Neuron (in vitro differentiated cells): ENCODE data around the gene CARD9.
"Not testable (repeated sequence)": the region's sequence is repeated elsewhere in the genome, so short reads cannot be mapped to it uniquely, and the experiment has no call there.

Experiments
- H2AFZ ChIP-seq: one replicate; pipeline ENCODE4 v1.6.1; 2013; ENCODE audit warnings: low read depth, mild to moderate bottlenecking, inconsistent platforms, low read length, moderate library complexity
- H3K27me3 ChIP-seq: one replicate; pipeline ENCODE4 v1.6.1; 2013; ENCODE audit warnings: low read length; ENCODE audit not compliant: insufficient read depth
- H3K36me3 ChIP-seq: one replicate; pipeline ENCODE4 v1.6.1; 2013; ENCODE audit warnings: low read length; ENCODE audit not compliant: insufficient read depth
- H3K4me1 ChIP-seq: one replicate; pipeline ENCODE4 v1.6.1; 2013; ENCODE audit warnings: low read length; ENCODE audit not compliant: insufficient read depth
- H3K4me3 ChIP-seq: 2 replicates; pipeline ENCODE4 v1.5.1; 2013; ENCODE audit warnings: mild to moderate bottlenecking, low read length, moderate library complexity
- H3K9me3 ChIP-seq: one replicate; pipeline ENCODE4 v1.6.1; 2013; ENCODE audit warnings: low read length

Gene CARD9

DNA sequence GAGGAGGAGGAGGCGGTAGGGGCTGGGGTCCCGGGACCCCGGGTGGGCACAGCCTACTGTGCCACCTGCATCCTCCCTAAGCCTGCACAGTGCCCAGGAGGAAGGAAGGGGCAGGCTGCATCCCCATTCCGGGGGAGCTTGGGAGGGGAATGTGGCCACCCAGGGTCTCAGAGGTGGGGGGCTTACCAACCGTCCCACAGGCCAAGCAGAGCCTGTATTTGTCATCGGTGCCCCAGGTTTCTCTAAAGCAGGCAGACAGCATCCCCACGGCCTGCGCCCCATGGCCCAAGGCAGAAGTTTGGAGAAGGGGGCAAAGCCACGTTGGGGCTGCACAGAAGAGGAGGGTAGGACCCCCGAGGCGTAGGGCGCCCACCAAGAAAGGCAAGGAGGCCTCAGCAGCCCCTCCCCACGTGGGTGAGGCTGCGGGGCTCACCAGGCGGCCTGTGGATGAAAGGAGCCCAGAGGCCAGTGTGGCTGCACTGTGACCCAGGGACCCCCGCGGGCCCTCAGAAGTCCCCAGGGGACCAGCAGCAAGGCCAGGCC is 46.6 kb downstream of the CARD9 start:
- Histone ChIP-seq H3K27me3 (peaks cover 2% of the 10 kb centered on the region), H3K4me1 (peaks cover 34% of the 10 kb centered on the region), H3K4me3 (peak overlapping the region; percentile 27), H3K36me3 (no peaks in the 10 kb centered on the region), H3K9me3 (no peaks in the 10 kb centered on the region), H2AFZ (peak overlapping the region; percentile 31)

DNA sequence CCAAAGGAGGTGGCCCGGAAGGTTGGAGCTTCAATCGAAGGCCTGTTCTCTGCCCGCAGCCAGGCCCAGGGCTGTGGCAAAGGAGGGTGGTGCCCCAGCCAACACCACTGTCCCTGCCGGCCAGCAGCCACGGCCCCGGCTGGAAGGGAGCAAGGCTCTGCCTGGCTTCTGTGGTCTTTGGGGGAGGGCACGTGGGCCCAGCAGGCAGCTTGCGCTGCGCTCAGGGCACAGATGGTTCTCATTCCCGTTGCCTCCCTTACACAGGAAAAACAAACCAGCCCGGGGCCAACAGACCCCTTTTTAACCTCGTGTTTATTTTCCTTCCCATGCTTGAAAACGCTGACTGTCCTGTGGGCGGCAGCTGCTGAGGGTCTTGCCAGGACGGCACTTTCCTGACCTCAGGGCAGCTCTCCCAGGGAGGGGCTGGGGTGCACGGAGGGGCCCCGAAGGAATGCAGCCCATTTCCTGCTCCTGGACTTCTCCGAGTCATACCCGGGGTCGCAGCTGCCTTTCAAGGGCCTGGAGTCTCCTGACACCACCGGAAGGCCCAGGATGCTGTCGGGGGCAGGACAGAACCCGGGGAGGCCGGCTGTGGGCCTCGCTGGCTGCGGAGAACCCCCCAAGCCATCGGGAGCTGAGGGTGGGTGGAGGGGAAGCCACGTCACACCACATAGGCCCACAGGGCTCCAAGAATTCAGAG is 47.3 kb downstream of the CARD9 start:
- H3K9me3 ChIP-seq, result no peaks in the 10 kb centered on the region
- H3K4me3 ChIP-seq, result peak overlapping the region; percentile 27

DNA sequence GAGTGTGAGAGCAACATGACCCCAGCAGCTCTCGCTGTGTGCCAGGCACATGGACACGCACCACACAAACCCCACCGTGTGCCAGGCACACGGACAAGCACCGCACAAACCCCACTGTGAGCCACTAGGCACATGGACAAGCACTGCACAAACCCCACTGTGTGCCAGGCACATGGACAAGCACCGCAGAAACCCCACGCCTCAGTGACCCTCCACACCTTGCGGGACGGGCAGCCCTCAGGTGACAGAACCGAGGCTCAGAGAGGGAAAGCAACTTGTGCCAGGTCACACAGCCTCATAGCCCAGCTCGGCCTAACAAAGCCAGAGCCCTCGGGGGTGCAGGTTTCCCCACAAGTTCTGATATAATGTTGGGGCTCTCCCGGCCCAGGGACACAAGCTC is 48.1 kb downstream of the CARD9 start:
- Histone ChIP-seq H3K36me3 (no peaks in the 10 kb centered on the region), H3K27me3 (peaks cover 2% of the 10 kb centered on the region), H2AFZ (no peak overlapping the region), H3K9me3 (no peaks in the 10 kb centered on the region), H3K4me3 (no peak overlapping the region), H3K4me1 (peaks cover 34% of the 10 kb centered on the region)

More for the DNA sequence above, 47.3 kb downstream of the CARD9 start:
- H2AFZ ChIP-seq, result peak overlapping the region; percentile 31
- H3K36me3 ChIP-seq, result no peaks in the 10 kb centered on the region
- H3K27me3 ChIP-seq, result peaks cover 2% of the 10 kb centered on the region
- H3K4me1 ChIP-seq, result peaks cover 34% of the 10 kb centered on the region

DNA sequence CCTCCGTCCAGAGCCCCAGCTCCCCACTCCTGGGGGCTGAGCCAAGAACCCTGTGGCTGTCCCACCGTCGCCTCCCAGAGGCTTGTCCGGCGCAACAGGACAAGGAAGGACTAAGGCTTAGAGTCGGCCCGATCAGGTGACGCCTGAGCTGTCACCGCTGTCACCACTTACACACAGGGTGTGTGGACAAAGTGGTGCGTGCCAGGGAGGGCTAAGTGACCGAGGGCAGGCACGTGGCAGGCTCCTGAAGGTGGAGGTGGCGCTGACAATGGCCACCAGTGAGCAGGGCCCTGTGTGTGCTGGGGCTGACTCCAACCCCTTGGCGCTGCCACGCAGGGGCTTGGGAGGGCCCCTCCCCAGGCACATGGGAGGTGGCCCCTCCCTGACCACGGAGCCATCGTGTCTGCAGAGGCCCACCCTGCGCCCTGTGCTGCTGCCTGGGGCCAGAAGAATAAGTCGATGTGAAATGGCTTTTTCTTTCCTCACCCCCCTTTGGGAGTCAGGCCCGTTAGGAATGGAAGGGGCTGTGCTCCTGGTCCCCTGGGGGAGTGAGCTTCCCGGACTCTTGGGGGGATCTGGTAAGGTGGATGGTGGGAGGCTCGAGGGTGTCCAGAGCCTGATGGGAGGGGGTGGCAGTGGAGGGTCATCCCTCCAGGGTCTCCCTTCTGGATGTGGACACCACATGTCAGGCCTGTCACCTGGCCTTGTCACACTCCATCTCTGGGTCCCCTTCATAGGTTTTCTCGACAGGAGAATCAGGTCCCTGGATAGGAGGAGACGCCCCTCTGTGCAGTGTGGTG is 48.8 kb downstream of the CARD9 start:
- H3K27me3 ChIP-seq, result peaks cover 2% of the 10 kb centered on the region
- peaks cover 34% of the 10 kb centered on the region for H3K4me1 ChIP-seq
- H2AFZ ChIP-seq, result no peak overlapping the region
- H3K9me3 ChIP-seq, result no peaks in the 10 kb centered on the region
- no peak overlapping the region for H3K4me3 ChIP-seq
- no peaks in the 10 kb centered on the region for H3K36me3 ChIP-seq

DNA sequence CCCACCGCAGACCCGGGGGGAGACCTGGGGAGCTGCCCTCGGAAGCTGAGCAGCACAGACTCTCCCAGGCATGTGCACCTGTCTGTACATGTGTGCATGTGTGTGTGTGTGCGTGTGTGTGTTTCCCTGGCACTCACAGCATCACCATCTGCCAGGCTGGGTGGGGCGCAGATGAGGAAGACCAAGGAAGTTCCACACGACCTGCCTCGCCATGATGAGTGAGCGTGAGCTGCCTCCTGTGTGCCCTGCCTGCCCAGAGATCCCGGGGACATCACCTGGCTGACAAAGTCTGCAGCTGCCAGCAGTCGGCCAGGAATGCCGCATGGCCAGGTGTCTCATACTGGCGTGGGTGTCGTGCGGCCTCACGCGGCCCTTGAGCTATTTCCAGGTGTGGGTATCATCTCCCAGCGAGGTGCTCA is 50.1 kb downstream of the CARD9 start:
- Histone ChIP-seq H3K4me3 (no peak overlapping the region), H3K27me3 (peaks cover 2% of the 10 kb centered on the region), H2AFZ (no peak overlapping the region), H3K36me3 (no peaks in the 10 kb centered on the region), H3K9me3 (no peaks in the 10 kb centered on the region), H3K4me1 (peaks cover 28% of the 10 kb centered on the region)

DNA sequence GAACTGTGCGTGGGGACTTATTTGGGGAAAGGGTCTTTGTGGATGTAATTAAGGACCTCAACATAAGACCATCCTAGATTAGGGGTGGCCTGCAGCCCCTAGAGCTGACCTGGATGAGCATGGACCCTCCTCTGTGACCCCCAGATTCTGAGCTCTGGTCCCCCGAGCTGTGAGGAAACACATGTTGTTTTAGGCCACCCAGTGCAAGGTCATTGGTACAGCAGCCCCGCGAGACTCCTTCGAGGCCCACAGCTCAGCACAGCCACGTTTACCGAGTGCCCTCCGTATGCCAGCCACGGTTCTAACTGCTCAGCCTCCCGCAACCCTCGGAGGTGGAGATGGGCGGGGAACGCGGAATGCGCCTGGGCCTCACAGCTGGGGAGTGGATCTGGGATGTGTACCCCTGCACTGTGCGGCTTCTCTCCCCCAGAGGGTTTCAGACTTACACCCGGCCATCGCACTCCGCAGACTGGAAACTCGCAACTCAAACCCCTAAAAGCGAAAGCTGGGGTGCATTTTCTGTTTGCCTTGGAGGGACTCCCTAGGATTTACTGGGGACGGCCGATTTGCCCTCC is 50.6 kb downstream of the CARD9 start:
- Histone ChIP-seq H3K4me3 (no peak overlapping the region), H3K9me3 (no peaks in the 10 kb centered on the region), H3K4me1 (peaks cover 28% of the 10 kb centered on the region), H3K36me3 (no peaks in the 10 kb centered on the region), H3K27me3 (peaks cover 2% of the 10 kb centered on the region), H2AFZ (no peak overlapping the region)

DNA sequence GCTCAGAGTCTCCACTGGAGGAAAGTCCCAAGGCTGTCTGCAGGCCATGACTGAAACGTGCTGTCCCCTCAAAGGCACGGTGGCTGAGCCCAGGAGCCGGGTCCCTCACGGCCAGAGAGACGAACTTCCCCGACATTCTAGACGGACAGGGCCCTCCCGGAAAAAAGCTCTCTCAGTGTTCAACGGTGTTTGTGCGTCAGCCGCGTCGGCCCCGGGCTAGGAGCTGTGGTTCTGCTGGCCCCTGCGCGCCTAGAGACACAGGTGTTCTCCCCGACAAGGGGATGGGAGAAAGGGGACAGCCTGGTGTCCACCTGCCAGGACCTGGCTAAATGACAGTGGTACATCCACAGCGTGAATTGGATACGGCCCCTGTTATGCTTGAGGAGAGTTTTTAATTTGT is 51.9 kb downstream of the CARD9 start:
- Histone ChIP-seq H2AFZ (no peak overlapping the region), H3K9me3 (no peaks in the 10 kb centered on the region), H3K4me3 (no peak overlapping the region), H3K27me3 (peaks cover 2% of the 10 kb centered on the region), H3K36me3 (no peaks in the 10 kb centered on the region), H3K4me1 (peaks cover 24% of the 10 kb centered on the region)

DNA sequence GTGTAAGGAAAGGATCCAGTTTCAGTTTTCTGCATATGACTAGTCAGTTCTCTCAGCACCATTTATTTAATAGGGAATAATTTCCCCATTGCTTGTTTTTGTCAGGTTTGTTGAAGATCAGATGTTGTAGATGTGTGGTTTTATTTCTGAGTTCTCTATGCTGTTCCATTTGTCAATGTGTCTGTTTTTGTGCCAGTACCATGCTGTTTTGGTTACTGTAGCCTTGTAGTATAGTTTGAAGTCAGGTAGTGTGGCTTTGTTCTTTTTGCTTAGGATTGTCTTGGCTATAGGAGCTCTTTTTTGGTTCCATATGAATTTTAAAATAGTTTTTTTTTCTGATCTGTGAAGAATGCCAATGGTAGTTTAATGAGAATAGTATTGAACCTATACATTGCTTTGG is 52.5 kb downstream of the CARD9 start:
- H3K4me3 ChIP-seq, H3K27me3 ChIP-seq, H2AFZ ChIP-seq, H3K9me3 ChIP-seq, H3K36me3 ChIP-seq: not testable (repeated sequence)
- peaks cover 18% of the 10 kb centered on the region for H3K4me1 ChIP-seq

DNA sequence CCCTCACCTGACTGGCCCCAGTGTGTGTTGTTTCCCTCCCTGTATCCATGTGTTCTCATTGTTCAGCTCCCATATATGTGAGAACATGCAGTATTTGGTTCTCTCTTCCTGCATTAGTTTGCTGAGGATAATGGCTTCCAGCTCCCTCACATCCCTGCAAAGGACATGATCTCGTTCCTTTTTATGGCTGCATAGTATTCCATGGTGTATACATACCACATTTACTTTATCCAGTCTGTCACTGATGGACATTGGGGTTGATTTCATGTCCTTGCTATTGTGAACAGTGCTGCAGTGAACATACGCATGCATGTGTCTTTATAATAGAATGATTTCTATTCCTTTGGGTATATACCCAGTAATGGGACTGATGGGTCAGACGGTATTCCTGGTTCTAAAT is 53.5 kb downstream of the CARD9 start:
- not testable (repeated sequence) for H3K27me3 ChIP-seq, H3K4me3 ChIP-seq, H3K36me3 ChIP-seq, H2AFZ ChIP-seq, H3K9me3 ChIP-seq
- peaks cover 14% of the 10 kb centered on the region for H3K4me1 ChIP-seq

DNA sequence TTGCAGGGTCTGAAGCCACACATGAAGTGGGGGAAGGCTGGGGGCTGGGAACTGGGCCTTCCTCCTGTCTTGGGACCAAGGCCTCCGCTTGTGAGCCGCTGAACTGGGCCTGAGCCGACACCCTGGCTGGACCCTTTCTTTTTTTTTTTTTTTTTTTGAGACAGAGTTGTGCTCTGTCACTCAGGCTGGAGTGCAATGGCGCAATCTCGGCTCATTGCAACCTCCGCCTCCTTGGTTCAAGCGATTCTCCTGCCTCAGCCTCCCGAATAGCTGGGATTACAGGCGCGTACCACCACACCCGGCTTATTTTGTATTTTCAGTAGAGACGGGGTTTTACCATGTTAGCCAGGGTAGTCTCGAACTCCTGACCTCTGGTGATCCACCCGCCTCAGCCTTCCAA is 54.2 kb downstream of the CARD9 start:
- Histone ChIP-seq H3K4me1 (peaks cover 14% of the 10 kb centered on the region), H3K9me3 (peaks cover 12% of the 10 kb centered on the region)
- H3K27me3 ChIP-seq, H3K4me3 ChIP-seq, H3K36me3 ChIP-seq, H2AFZ ChIP-seq: not testable (repeated sequence)

DNA sequence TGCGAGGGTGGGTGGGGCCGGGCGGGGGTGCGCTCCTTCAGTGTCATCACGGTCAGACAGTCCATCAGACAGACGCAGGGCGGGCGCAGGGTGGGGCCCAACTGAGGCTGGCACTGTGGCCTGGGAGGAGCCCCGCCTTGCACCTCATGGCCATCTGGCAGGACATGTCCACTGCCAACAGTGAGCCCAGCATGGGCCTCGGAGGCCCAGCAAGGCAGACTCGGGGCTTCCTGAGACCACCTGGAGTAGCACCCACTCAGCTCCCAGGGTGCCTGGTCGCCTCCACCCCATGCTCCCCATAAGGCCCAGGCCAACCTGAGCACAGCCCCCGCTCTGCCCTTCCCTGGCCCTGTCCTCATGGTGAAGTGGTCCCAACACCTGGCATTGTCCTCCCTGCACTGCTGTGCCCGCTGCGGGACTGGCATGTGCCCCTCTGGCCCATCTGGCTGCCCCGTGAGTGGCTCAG is 54.7 kb downstream of the CARD9 start:
- Histone ChIP-seq H3K36me3 (no peaks in the 10 kb centered on the region), H3K27me3 (no peaks in the 10 kb centered on the region), H3K9me3 (peaks cover 12% of the 10 kb centered on the region), H3K4me1 (peaks cover 14% of the 10 kb centered on the region), H2AFZ (no peak overlapping the region), H3K4me3 (no peak overlapping the region)

DNA sequence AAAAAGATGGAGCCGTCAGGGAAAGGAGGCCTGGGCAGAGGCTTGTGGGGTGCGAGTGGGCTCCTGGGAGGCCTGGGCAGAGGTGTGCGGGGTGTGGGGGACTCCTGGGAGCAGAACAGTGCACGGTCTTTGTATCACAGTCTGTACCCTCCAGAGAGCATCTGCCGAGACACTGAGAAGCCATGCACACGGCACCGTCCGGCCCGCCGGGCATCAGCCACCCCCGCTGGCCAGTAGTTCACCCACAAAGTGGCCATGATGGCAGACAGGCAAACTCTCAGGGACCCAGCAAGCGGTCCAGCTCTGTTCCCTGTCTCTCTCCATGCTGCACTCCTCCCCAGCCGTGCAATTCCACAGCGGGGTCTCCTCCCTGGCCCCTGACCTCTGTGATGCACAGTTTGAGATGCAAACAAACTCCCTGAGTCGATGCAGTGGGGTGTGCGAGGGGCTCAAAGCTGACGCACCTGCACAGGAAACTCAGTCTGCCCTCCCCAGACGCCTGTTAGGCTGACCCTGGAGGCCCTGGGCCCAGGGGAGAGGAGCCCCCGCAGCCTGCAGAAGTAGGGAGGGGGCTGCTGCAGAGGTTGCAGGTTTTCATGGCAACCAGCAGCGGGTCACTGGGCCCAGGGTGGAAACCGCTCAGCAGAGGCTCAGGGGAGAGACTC is 55.2 kb downstream of the CARD9 start:
- no peak overlapping the region for H3K4me3 ChIP-seq
- no peaks in the 10 kb centered on the region for H3K36me3 ChIP-seq
- peak overlapping the region; percentile 40 for H2AFZ ChIP-seq
- H3K9me3 ChIP-seq, result peaks cover 12% of the 10 kb centered on the region
- H3K4me1 ChIP-seq, result peaks cover 14% of the 10 kb centered on the region
- no peaks in the 10 kb centered on the region for H3K27me3 ChIP-seq

DNA sequence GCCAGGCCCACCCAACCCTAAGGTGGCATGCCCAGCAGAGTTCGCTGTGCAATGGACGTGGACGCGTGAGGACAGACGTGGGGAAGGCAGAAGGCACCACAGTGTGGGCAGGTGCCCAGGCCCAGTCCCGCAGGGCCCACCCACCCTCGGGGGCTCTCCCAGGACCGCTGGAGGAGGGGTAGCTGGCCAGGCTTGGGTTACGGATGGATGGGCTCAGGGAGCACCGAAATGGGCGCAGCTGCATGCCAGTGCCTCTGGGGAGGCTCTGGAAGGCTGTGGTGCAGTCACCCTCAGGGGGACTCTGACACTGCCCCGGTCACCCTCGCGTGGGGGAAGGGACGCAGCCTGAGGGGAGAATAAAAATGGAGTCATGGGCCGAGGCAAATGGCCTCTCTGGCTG is 55.8 kb downstream of the CARD9 start:
- peaks cover 14% of the 10 kb centered on the region for H3K4me1 ChIP-seq
- H3K36me3 ChIP-seq, result no peaks in the 10 kb centered on the region
- H2AFZ ChIP-seq, result peak overlapping the region; percentile 40
- no peak overlapping the region for H3K4me3 ChIP-seq
- H3K9me3 ChIP-seq, result peaks cover 12% of the 10 kb centered on the region
- H3K27me3 ChIP-seq, result no peaks in the 10 kb centered on the region
